ENCODE results near the gene GAD2.

Gene GAD2

GRCh38 chr10:26269754-26270153, 53.2 kb downstream of the GAD2 start:
- TF ChIP-seq CTCF (IDR thresholded peaks at IDR 0.05; ENCODE audit: poor library complexity, severe bottlenecking): peak; percentile 33
- no peak for DNase-seq (ENCODE audit: low spot score)

GRCh38 chr10:26274391-26274790, 57.8 kb downstream of the GAD2 start:
- Histone ChIP-seq H3K9me3 (ENCODE audit: severe bottlenecking) (no peaks in the 10 kb centered on the region), H3K27ac (ENCODE audit: poor library complexity, severe bottlenecking) (no peak overlapping the region), H3K4me1 (ENCODE audit: insufficient read depth, poor library complexity, severe bottlenecking) (no peaks in the 10 kb centered on the region), H3K4me3 (ENCODE audit: severe bottlenecking) (no peak overlapping the region), H3K36me3 (ENCODE audit: low read depth) (no peaks in the 10 kb centered on the region), H3K27me3 (ENCODE audit: insufficient read depth, poor library complexity, severe bottlenecking) (peaks cover 2% of the 10 kb centered on the region)
- DNase-seq (ENCODE audit: low spot score) (no peak), ATAC-seq (ENCODE audit: low read depth) (no peak)
- no peak for TF ChIP-seq CTCF (IDR thresholded peaks at IDR 0.05; ENCODE audit: poor library complexity, severe bottlenecking)

More at GRCh38 chr10:26269754-26270153, 53.2 kb downstream of the GAD2 start:
- no peaks in the 10 kb centered on the region for H3K4me1 ChIP-seq (ENCODE audit: insufficient read depth, poor library complexity, severe bottlenecking)
- no peaks in the 10 kb centered on the region for H3K36me3 ChIP-seq (ENCODE audit: low read depth)
- H3K9me3 ChIP-seq (ENCODE audit: severe bottlenecking): no peaks in the 10 kb centered on the region
- no peak overlapping the region for H3K4me3 ChIP-seq (ENCODE audit: severe bottlenecking)
- no peak overlapping the region for H3K27ac ChIP-seq (ENCODE audit: poor library complexity, severe bottlenecking)
- ATAC-seq (ENCODE audit: low read depth): peak; percentile 73; the same call in 2 of the 3 replicates
- H3K27me3 ChIP-seq (ENCODE audit: insufficient read depth, poor library complexity, severe bottlenecking): peaks cover 2% of the 10 kb centered on the region

GRCh38 chr10:26278295-26278694, 61.7 kb downstream of the GAD2 start:
- H3K4me1 ChIP-seq (ENCODE audit: insufficient read depth, poor library complexity, severe bottlenecking): no peaks in the 10 kb centered on the region
- TF ChIP-seq CTCF (IDR thresholded peaks at IDR 0.05; ENCODE audit: poor library complexity, severe bottlenecking): no peak
- no peak for DNase-seq (ENCODE audit: low spot score)
- no peak overlapping the region for H3K27ac ChIP-seq (ENCODE audit: poor library complexity, severe bottlenecking)
- no peaks in the 10 kb centered on the region for H3K9me3 ChIP-seq (ENCODE audit: severe bottlenecking)
- ATAC-seq (ENCODE audit: low read depth): no peak
- H3K36me3 ChIP-seq (ENCODE audit: low read depth): no peaks in the 10 kb centered on the region
- no peaks in the 10 kb centered on the region for H3K27me3 ChIP-seq (ENCODE audit: insufficient read depth, poor library complexity, severe bottlenecking)
- no peak overlapping the region for H3K4me3 ChIP-seq (ENCODE audit: severe bottlenecking)

- H3K4me3 ChIP-seq (ENCODE audit: severe bottlenecking): no peak overlapping the region
- H3K27ac ChIP-seq (ENCODE audit: poor library complexity, severe bottlenecking): no peak overlapping the region
- no peaks in the 10 kb centered on the region for H3K27me3 ChIP-seq (ENCODE audit: insufficient read depth, poor library complexity, severe bottlenecking)
- H3K9me3 ChIP-seq (ENCODE audit: severe bottlenecking): no peaks in the 10 kb centered on the region
- ATAC-seq (ENCODE audit: low read depth) (no peak), DNase-seq (ENCODE audit: low spot score) (no peak)
- no peaks in the 10 kb centered on the region for H3K36me3 ChIP-seq (ENCODE audit: low read depth)
- no peaks in the 10 kb centered on the region for H3K4me1 ChIP-seq (ENCODE audit: insufficient read depth, poor library complexity, severe bottlenecking)
- no peak for TF ChIP-seq CTCF (IDR thresholded peaks at IDR 0.05; ENCODE audit: poor library complexity, severe bottlenecking)
These were observed 73.7 kb downstream of the GAD2 start for GRCh38 chr10:26290236-26290635.

- DNase-seq (ENCODE audit: low spot score): no peak
- TF ChIP-seq CTCF (IDR thresholded peaks at IDR 0.05; ENCODE audit: poor library complexity, severe bottlenecking): no peak
- Histone ChIP-seq H3K9me3 (ENCODE audit: severe bottlenecking) (no peaks in the 10 kb centered on the region), H3K27me3 (ENCODE audit: insufficient read depth, poor library complexity, severe bottlenecking) (no peaks in the 10 kb centered on the region), H3K4me3 (ENCODE audit: severe bottlenecking) (no peak overlapping the region), H3K36me3 (ENCODE audit: low read depth) (no peaks in the 10 kb centered on the region), H3K27ac (ENCODE audit: poor library complexity, severe bottlenecking) (no peak overlapping the region), H3K4me1 (ENCODE audit: insufficient read depth, poor library complexity, severe bottlenecking) (no peaks in the 10 kb centered on the region)
- no peak for ATAC-seq (ENCODE audit: low read depth)
These were observed 75.3 kb downstream of the GAD2 start for GRCh38 chr10:26291721-26292480.

Measured in RWPE2 (cell line).